Renal cortex interstitium (tissue), 11 donors: ENCODE data around the gene PLD1. TPM values are rescaled to one million over a fixed set of nuclear protein-coding genes. Genes with fewer than 3 reads are reported as not detected.
"Not testable (repeated sequence)": the region's sequence is repeated elsewhere in the genome, so short reads cannot be mapped to it uniquely, and the experiment has no call there.

Source experiments
- DNase-seq, 11 donors: peaks; one replicate each; pipeline ENCODE4 v3.0.0-alpha.2; 2013; ENCODE audit warnings: low read depth in 9 of 11, low spot score in 4 of 11; ENCODE audit errors: extremely low read depth in 1 of 11
- polyA plus RNA-seq, 3 donors: library from polyadenylated mRNA; unstranded; fragments of 120-200 nt; gene quantifications; one replicate each; pipeline ENCODE4 v1.2.1, GENCODE V29; 2013; ENCODE audit not compliant: insufficient read length in 3 of 3

Gene PLD1
- polyA plus RNA-seq, 3 donors, result 10.0 to 14.3 (median 11.4) TPM

DNA sequence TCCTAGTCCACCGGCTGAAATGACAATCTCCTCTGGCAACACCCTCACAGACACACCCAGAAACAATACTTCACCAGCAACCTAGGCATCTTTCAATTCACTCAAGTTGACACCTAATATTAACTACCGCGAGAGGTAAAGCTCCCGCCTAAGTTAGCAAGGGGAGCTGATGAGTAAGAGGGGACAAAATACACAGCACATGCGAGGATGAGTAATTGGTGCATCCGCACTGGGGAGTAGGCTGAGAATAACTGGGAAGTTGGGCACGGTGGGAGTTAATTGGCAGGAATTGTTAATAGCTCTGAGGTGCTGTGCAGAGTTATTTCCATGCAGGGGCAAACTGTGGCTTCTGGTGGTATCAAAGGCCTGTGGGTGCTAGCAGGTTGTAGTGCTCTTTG is 14.5 kb upstream of the PLD1 start:
- no peak for DNase-seq

DNA sequence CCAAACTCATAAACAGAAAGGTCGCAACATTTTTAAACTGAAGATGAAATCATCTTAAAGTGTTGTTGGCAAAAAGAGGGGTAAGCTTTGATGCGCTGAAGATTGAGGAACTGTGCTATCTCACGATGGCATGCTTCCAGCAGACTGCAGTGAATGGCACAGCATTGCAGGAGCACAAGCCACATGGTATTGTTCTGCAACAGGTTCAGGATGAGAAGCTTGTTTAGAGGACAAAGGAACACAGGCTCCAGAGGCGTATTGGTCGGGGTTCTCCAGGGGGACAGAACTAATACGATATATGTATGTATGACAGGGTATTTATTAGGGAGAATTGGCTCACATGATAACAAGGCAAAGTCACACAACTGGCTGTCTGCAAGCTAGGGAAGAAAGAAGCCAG is 13.8 kb upstream of the PLD1 start:
- no peak for DNase-seq

DNA sequence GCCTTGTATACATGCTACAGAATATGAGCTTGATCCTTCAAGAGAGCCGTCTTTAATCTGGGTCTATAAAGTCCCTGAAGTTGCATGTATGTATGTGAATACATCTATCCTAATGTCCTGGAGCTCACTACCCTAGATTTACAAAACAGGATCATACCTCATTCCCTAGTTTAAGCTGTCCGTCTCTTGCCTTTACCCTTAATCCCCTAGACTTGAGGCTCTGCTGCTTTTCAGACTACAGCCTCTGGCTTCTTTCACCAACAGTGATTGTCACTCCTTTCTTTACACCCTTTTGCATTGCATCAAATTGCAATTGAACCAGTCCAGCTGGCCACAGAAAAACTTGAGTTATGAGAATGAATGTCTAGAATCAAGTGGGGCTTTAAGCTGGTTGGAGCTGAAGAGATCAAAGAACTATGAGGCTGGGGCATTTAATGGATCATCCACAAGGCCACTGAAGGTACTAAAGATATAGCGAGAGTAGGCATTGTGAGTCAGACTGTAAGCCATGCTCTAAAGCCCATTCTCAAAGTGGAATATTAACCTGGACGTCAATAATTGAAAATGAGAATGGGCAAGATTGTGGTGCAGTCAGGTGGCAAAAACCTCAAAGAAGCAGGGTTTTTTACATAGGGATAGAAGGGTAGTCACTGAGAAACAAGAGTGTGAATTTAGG is 12.3 kb upstream of the PLD1 start:
- DNase-seq, result no peak

DNA sequence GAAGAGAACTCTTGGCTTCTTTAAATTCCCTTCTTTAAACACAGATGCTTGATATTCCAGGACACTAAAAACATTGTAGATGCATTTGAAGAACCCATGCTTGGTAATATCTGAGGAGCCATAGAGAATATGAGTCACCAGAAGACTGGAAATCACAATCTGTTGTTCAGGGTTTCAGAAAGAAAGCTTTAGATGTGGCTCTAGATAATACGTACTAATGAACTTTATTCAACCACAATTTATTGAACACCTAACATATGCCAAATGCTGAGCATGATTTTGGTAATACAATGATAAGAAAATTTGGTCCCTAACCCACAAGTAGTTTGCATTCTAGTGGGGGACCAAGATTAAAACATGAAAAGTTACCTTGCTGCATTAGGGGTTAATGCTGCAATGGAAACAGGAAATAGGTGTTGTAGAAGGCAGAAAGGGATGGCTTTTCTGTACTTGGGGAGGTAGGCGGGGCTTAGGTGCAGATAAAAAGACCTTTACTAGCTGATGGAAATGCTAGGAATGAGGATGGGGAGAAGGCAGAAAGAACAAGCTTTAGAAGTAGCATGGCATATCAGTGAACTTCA is 11.6 kb upstream of the PLD1 start:
- DNase-seq, result no peak

DNA sequence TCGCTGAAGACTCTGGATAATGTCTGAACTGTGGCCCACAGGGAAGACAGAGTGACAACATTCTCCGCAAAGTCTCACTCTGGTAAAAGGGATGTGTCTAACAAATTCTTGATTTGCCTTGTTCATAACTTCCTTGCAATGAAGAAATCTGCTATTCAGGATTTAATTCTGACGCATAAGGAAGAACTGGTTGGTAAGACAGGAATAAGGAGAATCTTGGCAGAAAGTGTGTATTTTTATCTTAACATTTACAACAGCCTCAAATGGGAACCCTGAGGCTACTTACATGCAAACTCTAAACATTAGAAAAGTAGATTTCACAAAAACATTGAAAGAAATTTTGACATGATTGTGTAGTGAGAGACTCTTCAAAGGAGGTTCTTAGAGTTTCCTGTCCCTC is 10.8 kb upstream of the PLD1 start:
- DNase-seq, result no peak

DNA sequence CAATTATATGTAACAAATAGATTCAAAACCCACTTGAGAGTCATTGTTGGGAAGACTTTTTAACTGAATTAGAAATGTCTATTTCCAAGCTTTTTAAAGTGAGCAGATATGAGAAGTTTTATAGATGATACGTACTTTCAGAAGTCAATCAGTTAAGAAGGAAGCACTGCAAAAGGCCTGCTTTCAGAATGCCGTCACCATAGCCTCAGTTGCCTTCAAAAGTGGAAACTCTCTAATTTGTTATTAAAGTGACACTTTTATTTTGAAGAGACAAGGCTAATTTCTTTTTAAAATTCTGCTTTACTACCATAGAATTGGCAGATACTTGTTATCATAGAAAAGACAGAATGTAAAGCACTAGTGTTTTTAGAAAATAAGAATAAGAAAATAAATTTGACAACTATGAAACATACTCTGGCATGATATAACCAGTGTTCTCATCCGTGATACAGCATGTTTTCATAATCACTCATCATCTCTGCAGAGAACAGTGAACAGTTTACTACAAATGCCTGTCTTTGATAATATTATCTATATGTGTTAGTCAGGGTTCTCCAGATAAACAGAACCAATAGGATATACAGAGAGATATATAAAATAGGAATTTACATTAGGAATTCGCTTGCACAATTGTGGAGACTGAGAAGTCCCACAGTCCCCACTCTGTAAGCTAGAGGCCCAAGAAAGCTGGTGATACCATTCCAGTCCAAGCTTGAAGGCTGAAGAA is 7.0 kb upstream of the PLD1 start:
- no peak for DNase-seq

DNA sequence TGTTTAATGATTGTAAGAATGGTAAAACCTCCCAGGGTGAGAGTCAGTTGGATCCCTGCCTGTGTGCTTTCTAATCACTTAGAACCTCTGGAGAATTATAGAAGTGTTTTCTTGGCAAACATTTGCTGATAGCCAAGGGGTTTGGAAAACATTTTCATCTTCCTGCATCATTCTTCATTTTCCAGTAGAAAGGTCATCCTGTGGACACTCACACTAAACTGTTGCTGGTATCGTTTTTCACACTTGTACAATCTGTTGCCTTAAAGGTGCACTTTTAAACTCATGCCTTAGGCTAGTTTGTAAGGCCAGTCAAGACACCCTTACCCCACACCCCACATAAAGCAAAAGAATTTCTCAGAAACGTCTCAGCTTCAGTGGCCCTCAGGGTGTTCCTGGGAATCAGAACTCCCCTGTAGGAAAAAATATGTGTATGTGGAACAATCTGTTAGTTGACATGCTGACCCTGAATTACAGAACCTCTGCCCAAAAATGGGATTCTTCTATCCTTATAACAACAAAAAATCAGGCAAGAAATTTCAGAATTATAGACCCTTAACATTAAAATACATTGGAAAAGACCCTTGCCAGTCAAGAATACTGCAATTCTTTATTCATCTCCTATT is 5.8 kb upstream of the PLD1 start:
- no peak for DNase-seq

DNA sequence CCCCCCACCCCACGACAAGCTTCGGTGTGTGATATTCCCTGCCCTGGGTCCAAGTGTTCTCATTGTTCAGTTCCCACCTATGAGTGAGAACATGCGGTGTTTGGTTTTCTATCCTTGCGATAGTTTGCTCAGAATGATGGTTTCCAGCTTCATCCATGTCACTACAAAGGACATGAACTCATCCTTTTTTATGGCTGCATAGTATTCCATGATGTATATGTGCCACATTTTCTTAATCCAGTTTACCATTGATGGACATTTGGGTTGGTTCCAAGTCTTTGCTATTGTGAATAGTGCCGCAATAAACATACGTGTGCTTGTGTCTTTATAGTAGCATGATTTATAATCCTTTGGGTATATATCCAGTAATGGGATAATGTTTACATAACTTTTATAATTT is 4.4 kb upstream of the PLD1 start:
- DNase-seq, result not testable (repeated sequence)

DNA sequence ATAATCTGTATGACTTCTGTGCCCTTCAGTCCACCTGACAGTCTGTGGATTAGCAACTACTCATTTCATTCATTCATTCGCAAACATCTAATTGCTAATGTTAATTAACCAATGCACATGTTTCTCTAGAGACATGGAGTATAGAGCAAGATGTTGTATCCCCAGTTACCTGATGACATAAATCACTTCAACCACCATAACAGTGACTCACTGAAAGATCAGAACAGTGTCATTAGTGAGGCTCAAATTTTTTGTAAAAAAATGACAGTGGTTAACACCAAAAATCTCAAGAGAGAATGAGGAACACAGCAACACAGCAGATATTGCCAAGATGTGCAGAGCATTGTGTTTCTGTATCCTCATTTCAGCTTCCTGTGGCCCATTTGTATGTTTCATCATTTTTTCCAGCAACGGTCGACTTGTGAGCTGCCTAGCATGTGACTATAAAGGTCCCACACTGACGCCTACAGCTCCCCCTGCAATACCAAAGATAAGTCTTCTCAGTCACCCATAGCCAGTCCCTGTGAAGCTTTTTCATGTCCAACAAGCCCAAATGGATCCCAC is 3.7 kb upstream of the PLD1 start:
- no peak for DNase-seq

DNA sequence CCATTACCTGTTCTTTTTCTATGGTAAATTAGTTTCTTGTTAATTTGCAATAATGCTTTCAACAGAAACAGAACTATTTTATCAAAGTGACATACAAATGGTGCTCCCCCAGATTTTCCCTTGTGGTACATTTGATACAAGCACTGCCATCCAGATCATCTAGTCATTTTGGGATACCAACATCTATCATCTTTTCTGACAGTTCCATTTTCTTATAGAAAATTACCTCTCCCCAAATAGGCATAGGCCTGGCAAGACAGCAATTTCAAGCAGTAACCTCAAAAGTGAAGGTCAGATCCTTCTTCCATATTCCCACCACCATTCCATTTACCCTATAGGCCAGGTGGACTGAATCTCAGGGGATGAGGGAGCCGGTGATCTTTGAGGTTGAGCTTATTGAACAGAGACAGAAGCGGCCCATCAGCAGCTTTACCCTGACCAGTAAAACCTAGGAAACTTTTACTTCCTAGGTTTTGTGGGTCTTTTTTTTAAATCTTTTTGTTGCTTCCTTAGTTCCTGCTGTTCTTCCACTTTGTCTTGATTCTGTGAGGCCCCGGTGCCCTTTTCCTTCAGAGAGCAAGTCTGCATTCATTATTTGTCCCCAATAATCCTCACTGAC is 3.1 kb upstream of the PLD1 start:
- DNase-seq, result no peak

DNA sequence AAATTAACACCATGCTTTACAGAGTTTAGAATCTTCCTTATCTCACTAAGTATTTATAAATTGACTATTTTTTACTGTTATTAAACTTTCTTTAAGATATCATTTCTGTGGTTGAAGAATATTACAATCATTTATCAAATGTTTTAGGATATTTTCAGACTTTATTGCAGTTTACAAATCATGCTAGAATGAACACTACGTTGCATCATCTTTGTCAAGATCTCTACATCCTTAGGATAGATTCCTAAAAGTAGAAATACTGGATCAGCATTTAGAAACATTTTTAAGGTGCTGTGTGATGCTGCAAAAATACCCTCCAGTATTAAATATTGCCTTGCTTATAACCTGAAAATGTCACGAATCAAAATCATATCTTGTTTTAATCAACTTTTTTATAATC is 2.5 kb upstream of the PLD1 start:
- DNase-seq, result no peak

DNA sequence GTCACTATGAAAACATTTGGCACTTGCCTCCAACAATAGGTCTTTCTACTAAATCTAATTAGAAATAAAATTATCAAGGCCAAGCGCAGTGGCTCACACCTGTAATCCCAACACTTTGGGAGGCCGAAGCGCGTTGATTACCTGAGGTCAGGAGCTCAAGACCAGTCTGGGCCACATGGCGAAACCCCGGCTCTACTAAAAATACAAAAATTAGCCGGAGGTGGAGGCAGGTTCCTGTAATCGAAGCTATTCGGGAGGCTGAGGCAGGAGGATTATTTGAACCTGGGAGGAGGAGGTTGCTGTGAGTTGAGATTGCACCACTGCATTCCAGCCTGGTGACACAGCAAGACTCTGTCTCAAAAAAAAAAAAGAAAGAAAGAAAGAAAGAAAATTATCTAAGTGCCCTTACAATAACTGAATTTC is 1.6 kb upstream of the PLD1 start:
- no peak for DNase-seq

DNA sequence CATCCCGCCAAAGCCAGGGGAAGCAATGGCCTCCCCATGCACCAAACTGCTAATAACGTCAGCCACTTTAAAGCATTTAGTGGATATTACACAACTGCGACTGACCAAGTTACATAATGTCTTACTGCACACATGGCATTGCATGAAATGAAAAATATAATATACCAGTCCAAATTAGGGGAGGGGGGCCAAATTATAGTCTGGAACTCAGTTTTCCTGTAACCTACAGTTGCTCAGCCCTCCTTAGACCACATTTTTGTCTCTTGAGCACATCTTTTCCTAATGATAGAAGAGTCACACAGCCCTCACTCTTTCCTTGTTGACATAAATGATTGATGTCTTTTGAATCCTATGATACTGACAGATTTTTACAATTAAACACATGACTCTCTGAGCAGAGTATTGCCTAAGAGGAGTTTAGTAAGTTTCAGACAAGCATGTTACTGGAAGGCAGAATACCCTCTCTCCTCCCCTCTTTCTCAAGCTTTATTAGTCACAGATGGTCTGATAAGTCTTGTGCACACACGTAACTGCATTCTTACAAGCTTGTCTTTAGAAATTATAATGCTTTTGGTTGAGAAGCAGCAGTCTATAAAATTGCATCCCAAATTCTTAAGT is 1.1 kb upstream of the PLD1 start:
- no peak for DNase-seq

DNA sequence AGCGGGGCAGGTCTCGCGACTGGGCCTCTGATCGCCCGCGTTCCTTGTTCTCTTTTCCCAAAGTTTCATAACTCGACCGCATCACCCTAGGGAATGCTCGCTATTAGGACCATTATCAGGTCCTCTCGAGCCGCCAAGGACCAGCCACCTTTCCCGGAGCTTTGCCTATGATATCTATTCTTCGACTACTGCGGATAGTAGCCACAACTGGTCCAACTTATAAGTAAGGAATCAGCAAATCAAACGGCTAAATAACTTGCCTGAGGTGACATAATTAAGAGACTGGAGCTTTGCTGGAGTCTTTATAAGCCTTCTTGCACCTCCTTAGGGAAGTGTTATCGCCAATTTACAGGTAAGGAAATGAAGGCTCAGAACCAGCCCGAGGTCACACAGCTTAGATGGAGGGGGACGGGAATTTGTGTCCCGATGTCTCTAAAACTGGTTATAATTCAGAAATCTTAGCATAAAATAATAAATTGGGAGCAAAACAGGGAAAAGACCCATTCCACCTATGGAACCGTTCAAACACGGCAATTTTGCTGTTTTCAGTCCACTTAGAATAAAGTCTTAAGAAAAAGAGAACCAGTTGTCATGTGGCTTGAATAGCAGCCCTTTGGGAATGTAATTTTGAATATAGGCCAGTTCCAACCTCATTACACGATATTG is 479 bp upstream of the PLD1 start:
- DNase-seq, result no peak

DNA sequence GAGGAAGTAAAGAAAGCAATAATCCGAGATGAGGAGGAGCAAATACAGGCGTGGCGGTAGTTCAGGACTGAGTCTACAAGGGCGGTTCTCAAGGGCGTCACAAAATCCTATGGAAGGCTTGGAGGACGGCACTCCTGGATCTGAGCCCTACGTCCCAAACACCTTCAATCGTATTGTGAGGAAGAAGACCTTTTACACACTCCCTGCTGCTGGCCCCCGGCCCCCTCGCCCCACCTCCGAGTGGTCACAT is 747 bp downstream of the PLD1 start:
- DNase-seq, result no peak

DNA sequence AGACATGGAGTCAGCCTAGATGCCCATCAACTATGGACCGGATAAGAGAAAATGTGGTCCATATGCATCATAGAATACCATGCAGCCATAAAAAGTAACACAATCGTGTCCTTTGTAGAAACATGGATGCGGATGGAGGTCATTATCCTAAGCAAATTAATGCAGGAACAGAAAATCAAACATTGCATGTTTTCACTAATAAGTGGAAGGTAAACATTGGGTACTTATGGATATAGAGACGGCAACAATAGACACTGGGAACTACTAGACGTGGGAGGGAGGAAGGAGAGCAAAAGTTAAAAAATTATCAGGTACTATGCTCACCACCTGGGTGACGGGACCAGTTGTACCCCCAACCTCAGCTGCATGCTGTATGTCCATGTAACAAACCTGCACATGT is 2.5 kb downstream of the PLD1 start:
- no peak for DNase-seq

DNA sequence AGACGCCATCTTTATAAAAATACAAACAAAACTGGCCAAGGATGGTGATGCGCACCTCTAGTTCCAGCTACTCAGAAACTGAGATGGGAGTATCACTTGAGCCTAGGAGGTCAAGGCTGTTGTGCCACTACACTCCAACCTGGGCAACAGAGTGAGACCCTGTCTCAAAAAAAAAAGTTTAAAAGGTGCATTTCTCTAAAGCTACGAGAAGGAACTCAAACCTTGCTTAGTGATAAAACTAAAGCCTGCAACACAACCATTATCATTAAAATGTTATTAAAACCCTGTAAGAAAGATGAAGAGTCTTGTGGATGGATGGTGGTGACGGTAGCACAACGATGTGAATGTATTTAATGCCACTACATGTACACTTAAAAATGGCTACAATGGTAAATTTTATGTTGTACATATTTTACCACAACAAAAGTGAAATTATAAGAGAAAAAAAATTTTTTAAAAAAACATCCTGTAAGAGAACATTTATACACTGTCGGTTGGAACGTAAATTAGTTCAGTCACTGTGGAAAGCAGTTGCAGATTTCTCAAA is 3.1 kb downstream of the PLD1 start:
- DNase-seq, result no peak
